HG03196 (cell line): ENCODE measurements around the gene SLC26A11.
"Not testable (repeated sequence)": the region's sequence is repeated elsewhere in the genome, so short reads cannot be mapped to it uniquely, and the experiment has no call there.

ENCODE experiments used
- ATAC-seq: cut with Tn5 transposase; IDR thresholded peaks from one replicate; pipeline ENCODE4 v1.9.1; 2021; ENCODE audit not compliant: unreplicated experiment

SLC26A11 gene

GRCh38 chr17:80243526-80244433 is 23.6 kb downstream of the SLC26A11 start:
- ATAC-seq, result no peak

GRCh38 chr17:80244448-80244847 is 24.2 kb downstream of the SLC26A11 start:
- not testable (repeated sequence) for ATAC-seq

DNA sequence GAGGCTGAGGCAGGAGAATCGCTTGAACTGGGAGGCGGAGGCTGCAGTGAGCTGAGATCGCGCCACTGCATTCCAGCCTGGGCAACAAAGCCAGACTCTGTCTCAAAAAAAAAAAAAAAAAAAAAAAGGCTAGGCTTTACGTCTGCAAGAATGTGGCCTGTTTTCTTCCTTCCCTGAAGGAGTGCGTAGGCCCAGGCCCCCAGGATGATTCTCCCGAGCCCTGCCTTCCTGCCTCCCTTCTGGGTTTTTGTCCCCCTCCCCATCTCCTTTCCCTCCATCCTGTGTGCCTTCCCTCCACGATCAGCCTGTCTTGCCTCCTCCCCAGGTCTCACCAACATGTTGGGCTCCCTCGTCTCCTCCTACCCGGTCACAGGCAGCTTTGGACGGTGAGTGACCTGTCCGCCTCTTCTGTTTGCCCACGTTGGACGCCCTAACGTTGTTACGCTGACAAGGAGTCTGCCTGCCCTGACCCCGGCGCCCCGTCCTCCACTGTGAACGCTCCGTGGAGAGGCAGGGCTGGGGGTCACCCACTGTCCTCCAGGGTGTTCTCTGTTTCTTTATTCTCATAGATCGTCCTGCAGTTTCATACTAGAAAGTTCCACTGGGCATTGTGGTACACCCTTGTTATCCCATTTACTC is 24.8 kb downstream of the SLC26A11 start:
- ATAC-seq, result no peak

DNA sequence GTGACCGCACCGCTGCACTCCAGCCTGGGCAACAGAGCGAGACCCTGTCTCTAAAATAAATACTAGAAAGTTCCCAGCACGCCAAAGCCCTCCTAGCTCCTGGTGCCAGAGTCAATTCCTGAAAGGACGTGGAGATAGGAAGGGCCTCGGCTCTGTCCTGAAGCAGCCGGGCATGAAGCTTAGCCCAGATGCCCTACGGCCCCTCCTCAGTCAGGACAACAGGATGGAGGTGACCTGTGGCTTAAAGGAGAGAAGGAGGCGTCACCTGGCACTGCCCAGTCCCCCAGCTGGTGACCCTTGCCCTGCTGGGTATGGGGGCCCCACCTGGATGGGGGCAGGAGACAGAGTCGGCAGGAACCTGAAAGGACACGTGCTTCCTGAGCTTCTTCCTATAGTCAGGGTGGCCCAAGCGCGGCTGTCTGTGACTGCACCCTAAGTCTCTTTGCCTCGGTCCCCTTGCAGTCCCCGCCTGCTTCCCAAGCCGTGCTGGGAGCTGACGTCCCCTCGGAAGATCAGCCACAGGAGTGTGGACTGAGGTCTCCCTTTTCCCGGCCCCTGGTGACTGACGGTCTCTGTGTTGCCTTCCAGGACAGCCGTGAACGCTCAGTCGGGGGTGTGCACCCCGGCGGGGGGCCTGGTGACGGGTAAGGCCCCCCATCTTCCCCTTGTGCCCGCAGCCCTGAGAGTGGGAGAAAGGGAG is 25.5 kb downstream of the SLC26A11 start:
- no peak for ATAC-seq

GRCh38 chr17:80246266-80246681 is 26.0 kb downstream of the SLC26A11 start:
- no peak for ATAC-seq

- no peak for ATAC-seq
These were observed 26.5 kb downstream of the SLC26A11 start for GRCh38 chr17:80246726-80247125.

GRCh38 chr17:80247561-80247960 is 27.3 kb downstream of the SLC26A11 start:
- ATAC-seq, result no peak

GRCh38 chr17:80248001-80248893 is 28.0 kb downstream of the SLC26A11 start:
- ATAC-seq, result no peak

DNA sequence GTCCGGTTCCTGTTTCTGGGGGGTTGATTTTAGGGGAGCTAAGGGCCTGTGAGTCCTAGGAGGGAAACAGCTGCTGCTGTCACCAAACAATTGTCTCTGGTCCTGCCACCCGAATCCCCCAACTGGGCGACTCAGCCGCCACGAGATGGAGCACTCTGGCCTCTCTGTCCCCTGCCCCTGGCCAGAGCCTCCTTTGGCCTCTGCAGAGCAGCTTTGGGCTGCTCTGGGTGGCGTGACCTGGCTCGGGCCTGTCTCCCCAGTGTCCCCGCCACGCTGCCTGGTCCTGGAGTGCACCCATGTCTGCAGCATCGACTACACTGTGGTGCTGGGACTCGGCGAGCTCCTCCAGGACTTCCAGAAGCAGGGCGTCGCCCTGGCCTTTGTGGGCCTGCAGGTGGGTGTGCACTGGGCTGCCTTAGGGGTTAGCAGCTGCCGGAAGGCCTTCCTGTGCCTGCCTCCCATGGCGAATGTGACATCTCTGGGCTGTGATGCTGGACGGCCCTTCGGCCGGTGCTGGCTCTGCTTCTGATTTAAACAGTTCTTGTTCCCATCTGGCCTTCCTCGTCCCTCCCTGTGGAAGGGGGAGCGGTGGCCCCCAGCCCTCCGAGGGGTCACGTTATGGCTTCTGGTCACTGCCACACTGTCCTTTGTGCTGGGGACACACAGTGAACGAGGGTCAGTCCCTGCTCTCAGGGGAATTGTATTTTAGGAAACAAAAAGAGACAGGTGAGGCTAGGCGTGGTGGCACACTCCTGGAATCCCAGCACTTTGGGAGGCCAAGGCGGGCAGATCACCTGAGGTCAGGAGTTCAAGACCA is 28.9 kb downstream of the SLC26A11 start:
- no peak for ATAC-seq

- no peak for ATAC-seq
These were observed 31.7 kb downstream of the SLC26A11 start for GRCh38 chr17:80251966-80252365.

- no peak for ATAC-seq
These were observed 32.6 kb downstream of the SLC26A11 start for GRCh38 chr17:80252871-80253270.

DNA sequence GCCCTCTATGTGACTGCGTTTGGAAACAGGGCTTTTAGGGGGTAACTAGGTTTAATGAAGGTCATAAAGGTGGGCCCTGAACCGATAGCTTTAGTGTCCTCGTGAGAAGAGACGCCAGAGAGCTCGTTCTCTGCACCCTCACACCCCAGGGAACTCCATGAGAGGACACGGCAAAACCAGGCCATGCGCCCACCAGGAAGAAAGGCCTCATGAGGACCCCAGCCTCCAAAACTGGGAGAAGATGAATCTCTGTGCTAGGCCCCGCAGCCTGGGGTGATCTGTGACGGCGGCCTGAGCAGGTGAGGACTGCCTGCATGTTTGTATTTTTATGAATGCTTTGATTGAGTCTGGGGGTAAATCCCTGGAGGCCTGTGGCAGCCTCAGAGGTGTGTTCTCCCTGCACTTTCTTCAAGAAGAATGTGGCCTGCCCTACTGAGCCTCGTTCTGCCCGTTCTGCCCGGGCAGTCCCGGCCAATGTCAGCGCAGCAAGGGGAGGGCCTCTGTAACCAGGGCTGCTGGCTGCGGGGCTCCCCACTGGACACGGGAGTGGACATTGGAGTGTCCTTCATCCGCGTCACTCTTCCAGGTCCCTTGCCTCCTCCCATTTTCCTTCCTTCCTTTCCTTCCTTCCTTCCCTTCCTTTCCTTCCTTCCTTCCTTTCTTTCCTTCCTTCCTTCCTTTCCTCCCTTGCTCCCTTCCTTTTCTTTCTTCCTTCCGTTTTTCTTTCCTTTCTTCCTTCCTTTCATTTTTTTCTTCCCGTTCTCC is 33.6 kb downstream of the SLC26A11 start:
- no peak for ATAC-seq

DNA sequence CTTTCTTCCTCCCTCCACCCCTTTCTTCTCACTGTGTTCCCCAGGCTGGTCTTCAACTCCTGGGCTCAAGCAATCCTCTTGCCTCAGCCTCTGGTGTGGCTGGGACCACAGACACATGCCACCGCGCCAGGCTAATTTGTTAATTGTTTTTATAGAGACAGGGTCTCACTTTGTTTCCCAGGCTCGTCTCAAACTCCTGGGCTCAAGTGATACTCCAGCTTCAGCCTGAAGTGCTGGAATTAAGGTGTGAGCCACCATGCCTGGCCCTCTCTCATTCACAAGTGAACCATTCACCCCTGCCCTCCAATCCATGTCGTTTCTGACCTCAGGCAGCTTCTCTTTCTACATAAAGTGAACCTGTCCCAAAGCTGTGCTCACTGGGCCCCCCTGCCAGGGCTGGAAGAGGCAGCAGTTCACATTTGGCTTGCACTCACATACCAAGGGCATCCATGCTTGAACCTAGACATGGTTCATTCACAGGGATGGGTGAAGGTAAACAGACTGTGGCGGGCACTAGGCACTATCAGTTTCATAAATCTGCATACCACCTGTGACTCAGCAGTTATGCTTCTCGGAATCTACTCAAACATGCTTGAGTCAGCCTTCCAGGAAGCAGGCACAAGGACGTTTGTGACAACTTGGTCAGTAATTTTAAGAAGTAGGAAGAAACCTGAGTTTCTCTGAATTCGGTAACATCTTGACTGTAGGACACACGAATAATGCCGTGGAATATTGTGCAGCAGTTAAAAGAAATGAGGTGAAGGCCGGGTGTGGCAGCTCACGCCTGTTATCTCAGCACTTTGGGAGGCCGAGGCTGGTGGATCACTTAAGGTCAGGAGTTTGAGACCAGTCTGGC is 34.4 kb downstream of the SLC26A11 start:
- ATAC-seq, result peak; percentile 68

DNA sequence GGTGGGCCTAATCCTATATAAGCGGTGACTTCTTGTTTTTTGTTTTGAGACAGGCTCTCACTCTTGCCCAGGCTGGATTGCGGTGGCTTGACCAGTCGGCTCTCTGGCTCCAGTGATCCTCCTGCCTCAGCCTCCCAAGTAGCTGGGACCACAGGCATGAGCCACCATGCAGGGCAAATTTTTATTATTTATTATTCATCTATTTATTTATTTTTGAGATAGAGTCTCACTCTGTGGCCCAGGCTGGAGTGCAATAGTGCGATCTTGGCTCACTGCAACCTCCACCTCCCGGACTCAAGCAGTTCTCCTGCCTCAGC is 35.8 kb downstream of the SLC26A11 start:
- no peak for ATAC-seq

- ATAC-seq, result no peak
These were observed 37.5 kb downstream of the SLC26A11 start for GRCh38 chr17:80257716-80258213.

- ATAC-seq, result not testable (repeated sequence)
These were observed 38.1 kb downstream of the SLC26A11 start for GRCh38 chr17:80258296-80258695.

DNA sequence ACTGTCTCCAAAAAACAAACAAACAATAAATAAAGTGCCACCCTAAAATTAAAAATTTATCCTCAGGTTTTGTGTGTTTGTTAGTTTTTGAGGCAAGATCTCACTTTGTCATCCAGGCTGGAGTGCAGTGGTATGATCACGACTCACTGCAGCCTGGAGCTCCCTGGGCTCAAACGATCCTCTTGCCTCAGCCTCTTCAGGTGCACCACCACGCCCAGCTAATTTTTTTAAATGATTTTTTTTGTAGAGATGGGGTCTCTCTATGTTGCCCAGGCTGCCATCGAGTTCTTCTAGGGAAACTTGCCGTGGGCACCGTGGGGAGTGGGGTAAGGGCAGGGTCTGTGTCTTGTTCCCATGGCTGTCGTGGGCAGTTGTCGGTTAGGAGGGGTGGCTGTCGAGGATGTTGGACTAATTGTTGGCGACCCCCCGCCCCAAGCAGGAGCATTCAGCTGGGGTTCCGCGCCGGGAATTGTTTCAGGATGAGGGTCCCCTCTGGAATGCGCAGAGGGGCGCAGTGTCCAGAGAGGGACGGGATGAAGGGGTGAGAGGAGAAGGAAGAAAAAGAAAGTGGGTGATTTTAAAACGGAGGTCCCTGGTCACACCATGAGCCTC is 39.3 kb downstream of the SLC26A11 start:
- no peak for ATAC-seq

DNA sequence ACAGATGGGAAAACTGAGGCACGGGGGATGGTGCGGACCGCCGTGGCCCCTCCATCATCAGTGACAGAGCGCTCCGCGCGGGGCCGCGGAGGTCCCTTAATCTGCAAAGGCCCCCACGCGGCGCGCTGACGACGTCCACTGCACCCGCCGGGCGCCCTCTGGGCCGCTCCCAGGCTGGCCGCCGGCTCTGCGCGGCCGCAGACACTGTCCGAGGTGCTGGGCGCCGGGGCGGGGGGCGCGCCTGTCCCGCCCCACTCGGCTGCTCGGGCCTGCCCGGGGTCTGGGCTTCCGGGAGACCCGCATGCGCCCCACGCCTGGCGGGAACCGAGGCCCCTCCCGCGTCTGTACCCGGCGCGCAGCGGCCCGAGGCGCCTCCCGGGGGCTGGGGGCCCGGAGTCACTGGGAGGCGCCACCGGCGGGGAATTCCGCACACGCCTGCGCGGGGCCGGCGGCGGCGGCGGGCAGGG is 39.9 kb downstream of the SLC26A11 start:
- ATAC-seq, result peak; percentile 30
